Gastrocnemius medialis (tissue), 4 donors: ENCODE data around the gene C5.

ENCODE experiments used
- CTCF ChIP-seq, 5 experiments: fragments of 450-650 bp in 3 of 5; fragments of 200-600 bp in 2 of 5; sonication (generic) in 2 of 5; IDR thresholded peaks in 4 of 5; conservative IDR thresholded peaks in 1 of 5; 1 replicate in 4 of 5; 2 replicates in 1 of 5; pipeline ENCODE4 v1.5.1; 2016 to 2019; ENCODE audit warnings: antibody characterized with exemption in 5 of 5, mild to moderate bottlenecking in 3 of 5, moderate library complexity in 3 of 5
- POLR2A ChIP-seq, 2 donors: fragments of 450-650 bp; IDR thresholded peaks; one replicate each; pipeline ENCODE4 v1.6.1; 2017; ENCODE audit warnings: antibody characterized with exemption in 2 of 2, mild to moderate bottlenecking in 2 of 2, moderate library complexity in 2 of 2

GRCh38 chr9:120905315-120906164 is 144.5 kb downstream of the C5 start:
- no peak for TF ChIP-seq CTCF (IDR thresholded peaks at IDR 0.05 in 4 of 5, conservative IDR thresholded peaks at IDR 0.05 in 1 of 5)
- TF ChIP-seq POLR2A (IDR thresholded peaks at IDR 0.05), result no peak
